HG03575 (cell line): ENCODE measurements around the gene TASP1.

ENCODE experiments used
- ATAC-seq: cut with Tn5 transposase; IDR thresholded peaks from one replicate; pipeline ENCODE4 v1.9.1; 2021; ENCODE audit not compliant: unreplicated experiment, insufficient number of reproducible peaks, low FRiP score; ENCODE audit errors: extremely low read depth

The TASP1 gene

DNA sequence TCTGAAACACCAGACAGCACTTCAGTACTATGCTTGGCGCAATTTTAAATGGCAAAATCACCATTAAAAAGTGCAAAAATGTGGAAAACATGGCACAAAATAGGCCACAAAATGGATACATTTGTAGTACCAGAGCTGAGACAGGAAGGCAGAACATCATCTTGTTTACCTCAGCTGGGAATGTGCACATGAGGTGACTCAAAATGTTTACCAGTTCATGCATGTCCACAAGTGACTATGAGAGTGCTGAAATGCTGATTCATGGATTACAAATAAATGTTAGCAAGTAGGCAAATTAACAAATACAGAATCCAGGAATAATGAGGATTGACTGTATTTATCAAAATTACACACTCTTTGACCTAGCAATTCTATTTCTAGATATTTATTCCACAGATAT lies 216.1 kb downstream of the TASP1 start:
- ATAC-seq: no peak

DNA sequence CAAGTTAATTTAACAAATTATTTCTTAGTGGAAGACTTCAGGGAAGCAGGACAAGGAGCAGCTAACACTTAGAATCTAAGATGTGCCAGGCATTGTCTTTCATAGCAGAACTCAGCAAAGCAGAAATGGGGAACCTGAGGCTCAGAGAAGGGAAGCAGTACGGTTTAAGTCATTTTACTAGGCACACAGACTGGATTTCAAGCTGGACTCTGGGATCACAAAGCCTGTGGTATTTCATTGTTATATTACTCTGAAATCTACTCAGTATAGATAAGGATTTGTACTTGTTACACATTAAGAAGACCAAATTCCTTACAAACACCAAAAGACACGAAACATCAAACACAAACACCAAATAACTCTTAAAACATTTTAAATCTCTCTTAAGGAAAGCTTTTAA lies 218.1 kb downstream of the TASP1 start:
- no peak for ATAC-seq

DNA sequence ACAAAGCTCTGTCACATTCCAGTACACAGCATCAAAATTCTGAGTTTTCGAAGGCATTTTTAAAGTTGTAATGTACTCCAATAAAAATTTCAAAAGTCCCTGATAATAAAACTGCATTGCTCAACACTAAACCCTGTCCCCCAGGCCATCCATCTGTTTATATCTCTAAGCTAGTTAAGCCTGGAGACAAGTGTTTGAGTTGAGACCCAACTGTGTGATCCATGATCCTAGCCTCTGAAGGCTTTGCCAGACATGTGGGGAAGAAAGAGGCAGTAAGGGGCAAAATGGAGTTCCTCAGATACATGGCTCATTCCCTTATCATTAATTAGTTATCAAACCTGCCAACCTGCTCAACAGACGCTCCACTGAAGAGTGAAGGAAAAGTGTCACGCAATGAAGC lies 219.3 kb downstream of the TASP1 start:
- ATAC-seq: no peak

DNA sequence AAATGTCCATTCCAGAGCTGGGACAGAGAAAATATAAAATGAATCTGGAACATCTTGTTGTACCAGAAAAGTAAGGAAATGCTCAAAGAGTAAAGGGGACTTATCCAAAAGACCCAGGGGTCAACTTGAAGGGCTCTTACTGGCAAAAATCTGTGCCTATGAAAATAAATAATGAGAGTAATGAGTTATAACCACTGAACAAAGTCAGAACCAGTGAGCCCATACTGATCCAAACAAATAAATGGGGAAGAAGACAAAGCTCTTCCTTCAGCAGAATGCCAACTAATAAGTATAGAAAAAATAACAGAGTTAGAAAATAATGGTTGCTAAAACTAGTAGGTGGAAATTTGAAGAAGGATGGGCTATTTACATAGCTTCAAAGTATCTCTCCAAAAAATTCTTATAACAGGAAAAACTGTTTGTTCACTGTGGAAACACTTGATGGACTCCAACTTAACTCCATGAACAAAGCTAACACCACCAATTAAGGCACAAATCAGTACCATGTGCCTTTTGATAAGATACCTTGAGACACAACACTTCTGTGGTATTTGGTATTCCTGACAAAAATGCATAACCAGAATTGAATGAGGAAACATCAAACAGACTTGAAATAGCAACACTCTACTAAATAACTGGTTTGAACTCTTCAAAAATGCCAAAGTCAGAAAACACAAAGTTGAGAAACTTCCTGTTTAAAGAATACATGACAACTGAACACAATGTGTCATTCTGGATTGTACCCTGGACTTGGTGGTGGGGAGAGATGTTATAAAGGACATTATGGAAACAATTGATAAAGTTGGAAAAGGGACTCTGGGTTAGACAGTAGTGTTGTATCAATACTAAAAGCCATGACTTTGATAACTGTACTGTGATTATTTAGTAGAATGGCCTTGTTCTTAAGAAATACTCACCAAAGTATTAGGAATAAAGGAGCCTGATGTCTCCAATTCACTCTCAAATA lies 220.2 kb downstream of the TASP1 start:
- no peak for ATAC-seq

DNA sequence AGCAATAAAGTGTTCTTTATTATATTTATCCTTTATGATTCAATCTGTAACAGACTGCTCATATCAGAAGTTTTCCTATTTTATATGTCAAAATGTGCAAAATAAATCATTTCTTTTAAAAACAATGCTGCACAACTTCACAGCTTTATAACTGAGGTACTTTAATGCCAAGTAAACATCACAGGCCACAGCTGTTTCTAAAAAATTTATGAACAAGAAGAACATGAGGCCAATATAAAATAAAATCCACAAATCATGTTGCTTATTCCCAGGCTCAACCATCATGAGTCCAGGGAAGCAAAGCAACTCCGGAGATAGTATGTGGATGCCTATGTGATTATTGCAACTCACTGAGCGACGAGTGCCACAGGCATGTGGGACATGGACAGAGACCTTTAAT lies 222.2 kb downstream of the TASP1 start:
- no peak for ATAC-seq

DNA sequence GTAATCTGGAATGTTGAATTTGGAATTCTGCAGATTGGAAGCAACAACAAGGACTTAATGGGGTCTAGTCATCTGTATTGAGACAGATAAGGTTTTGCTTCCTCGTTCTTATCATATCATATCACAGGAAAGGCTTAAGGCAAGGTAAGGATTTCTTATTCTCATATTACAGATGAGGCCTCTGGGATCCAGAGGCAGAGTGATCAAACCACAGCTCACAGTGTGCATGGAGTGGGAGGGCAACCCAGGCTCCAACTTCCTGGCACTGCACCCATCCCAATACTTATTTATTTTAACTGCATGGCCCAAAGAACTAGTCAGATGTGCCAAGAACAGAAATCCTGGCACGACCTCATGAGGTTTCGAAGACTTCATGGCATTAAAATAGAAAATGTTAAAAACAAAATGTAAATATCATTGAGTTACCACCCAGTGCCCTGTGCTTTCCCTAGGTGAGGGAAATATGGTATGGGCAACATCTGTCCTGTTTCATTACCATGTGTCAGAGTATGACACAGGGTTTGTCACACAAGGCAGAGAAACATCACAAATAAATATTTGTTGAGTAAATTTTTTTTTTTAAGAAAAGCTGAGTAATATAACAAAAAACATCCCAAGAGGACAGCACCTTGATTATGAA lies 225.8 kb downstream of the TASP1 start:
- no peak for ATAC-seq

DNA sequence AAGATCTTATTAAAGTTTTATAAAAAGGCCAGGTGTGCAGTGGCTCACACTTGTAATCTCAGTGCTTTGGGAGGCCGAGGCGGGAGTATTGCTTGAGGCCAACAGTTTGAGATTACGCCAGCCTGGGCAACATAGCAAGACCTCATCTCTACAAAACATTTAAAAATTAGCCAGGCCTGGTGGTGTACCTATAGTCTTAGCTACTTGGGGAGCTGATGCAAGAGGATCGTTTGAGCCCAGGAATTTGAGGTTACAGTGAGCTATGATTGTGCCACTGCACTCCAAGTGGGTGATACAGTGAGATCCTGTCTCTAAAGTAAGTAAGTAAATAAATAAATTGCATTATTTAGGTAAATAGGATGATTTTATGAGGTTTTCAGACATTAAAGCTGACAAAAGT lies 234.4 kb downstream of the TASP1 start:
- ATAC-seq: no peak

DNA sequence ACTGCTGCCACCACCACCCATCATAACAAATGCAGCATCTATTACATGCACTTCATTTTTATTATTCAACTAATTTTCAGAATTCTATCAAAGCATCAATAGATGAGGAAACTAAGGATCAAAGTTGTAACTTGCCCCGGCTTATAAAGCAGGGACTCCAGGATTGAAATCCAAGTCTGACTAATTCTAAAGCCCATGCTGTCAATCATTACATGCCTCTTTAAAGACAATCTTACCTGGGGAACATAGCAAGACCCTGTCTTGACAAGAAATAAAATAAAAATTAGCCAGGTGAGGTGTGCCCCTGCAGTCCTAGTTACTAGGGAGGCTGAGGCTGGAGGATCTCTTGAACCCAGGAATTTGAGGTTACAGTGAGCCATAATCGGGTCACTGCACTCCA lies 235.3 kb downstream of the TASP1 start:
- no peak for ATAC-seq

DNA sequence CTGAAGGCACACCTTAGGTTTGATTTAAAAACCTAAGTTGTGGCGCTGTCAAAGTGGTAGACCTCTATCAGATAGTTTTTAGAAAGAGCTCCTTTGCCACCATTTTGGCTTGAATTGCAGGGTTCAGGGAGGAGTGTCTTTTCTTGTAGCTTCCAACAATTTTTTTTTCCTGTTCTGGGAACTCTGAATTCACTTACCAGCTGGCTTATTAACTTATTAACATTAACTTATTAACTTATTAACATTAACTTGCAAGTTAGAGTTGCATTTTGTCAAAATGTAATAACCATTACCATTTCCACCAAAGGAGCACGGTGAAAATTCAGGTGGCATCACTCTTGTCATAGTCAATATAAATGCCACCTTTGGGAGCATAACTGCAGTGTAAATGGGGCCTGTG lies 235.7 kb downstream of the TASP1 start:
- no peak for ATAC-seq

DNA sequence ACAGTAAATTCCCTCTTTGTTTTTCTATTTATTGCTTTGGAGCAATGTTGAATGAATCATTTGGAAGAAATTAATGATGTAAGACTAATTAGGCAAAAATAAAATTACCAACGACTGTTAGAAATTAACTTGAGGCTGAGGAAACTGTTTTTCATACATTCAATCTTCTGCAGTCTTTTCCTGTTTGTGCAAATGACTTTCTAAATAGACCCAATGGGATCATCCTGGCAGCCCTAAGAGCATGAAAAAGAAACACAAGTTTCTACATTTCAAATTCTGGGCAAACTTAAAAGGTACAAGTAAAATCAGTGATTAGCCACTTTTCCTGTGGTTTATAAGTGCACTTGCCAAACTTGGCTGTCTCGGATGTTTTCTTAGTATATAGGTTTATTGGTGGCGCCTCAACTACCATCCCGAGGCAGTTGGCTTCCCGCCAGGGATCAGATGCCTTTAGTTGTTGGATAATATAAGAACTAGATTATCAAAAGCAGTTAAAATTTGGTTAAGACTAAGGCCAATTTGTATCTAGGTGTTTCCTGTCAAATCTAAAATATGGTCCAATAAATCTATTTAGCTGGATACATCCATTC lies 236.5 kb downstream of the TASP1 start:
- no peak for ATAC-seq

DNA sequence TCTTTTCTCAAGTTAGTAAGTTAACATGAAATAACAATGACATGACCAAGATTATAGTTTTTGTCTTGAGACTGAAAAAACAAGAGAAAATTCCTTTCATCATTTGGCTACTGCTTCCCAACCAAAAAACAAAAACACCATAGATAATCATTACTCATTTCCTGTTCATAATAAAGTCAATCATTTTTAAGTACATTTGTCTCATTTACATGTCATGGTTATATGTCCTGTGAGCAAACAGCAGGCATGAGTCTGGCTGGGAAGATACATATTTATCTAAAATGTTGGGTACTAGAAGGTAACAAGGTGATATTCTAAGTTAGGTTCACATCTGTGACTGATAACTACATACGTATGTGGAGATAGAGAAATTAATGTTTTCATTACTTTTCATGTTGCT lies 237.1 kb downstream of the TASP1 start:
- no peak for ATAC-seq

DNA sequence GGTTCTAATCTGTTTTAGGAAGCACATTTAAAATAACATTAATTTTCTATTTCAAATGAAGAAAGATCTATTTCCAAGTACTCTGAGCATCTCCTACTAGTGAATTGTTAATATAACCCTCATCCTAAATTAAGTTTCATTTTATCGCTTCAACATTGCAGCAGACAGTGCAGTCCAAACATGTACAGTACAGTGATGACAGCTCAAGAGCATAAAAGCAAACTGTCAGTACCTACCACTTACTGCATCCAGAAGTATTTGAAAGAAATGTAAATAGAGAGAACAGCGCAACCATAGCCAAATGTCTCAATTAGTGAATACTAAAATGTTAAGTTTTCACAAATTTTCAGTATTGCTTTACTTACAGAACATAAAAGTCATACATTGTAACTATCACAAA lies 238.3 kb downstream of the TASP1 start:
- no peak for ATAC-seq

DNA sequence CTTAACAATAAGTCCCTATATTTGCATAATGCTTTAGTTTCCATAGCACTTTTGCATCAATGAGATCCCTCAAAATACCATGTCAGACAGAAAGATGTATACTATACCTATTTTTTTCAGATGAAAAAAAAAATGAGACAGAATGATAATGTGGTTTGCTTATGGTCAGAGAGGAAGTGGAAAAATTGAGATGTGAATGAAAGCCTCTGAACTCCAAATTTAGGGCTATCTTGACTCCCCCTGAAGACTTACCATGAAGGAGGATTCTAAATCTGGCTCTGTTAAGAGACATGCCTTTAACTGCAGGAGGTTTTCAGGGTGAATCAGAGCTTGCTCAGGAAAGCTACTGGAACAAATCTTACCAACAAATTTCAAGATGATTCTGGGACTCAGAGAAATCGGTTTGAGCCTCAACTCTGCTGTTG lies 241.4 kb downstream of the TASP1 start:
- ATAC-seq: no peak

DNA sequence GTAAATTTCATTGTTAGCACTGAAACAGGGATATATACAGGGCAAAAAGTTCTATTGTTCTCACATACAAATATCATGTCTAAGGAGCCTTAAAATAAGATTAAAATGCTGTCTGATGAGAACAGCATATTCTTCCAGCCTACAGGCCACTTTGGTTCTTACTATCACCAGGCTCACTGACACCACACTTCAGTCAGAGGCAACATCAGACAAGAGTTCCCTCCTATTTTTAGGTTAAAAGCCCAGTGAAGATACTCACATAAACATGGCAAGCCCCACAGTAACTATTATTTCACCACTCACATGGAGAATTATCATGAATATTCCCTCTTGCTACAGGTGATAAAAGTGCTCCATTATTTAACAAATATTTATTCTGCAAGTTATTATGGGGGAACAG lies 241.9 kb downstream of the TASP1 start:
- ATAC-seq: no peak

DNA sequence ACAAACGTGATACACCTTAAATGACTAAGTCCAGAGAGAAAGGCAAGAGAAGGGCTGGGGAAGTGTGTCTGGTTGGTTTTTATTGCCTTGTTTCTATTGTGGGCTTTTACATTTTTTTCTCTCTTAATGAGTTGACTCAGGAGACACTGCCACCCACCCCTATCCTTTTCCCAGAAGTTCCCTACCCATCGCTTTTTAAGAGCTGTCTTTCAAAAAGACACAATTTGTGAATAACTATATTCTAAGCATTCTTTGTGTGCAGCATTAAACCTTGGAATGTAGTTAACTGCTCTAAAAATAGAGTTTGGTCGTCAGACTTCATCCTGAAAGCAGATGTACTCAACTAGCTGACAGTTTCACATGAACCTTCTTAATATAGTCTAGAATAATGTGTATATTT lies 242.7 kb downstream of the TASP1 start:
- ATAC-seq: no peak

DNA sequence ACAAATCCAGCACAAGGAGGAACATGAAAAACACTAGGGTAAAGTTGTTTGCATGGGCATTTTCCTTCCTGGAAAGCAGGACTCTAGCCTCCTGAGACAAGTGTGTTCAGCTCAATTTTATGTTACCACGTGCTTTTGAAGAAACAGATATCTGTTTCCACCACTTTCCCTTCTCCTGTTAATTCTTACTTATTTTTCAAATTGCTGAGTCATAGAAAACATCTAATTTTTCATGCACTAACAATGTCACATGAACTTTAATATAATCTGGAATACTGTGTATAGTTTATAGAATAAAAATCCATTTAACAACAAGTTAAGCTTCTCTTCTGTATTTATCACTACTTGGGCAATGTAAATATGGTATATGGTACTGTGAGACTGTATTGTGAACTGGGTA lies 243.5 kb downstream of the TASP1 start:
- ATAC-seq: no peak

DNA sequence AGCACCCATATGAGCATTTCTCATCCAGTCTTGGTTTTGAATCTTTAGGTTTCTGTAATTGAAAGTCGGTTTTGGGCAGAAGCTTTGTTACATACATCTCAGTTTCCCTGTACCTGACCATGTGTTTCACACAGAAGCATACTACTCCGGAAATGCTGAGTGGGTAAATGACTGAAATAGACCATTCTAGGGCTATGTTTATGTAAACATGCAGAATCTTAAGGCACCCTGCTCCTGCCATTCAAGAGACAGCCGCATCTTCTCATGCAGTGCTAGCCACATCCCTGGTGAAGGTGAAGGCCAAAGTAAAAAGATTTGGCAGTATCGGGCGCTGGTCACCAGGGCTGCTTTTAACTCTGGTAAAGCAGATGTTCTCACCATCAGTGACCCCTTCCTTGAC lies 246.3 kb downstream of the TASP1 start:
- no peak for ATAC-seq

DNA sequence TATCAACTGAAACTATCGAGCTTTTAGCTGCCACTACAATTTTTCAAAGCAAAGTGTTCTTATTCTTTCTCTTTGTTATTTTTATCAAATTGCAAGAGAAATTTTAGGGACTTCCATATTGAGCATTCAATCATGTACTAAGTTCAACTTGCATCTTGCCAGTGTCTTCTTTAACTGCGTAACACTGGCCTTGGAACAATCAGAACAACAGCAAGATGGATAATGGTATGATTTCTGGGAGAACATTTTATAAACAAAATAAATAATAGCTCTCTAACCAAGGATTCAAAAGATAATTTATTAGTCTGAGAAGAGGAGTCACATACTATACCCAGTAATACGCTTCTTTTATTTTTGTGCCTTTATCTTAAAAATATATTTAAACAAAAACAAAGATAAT lies 249.6 kb downstream of the TASP1 start:
- ATAC-seq: no peak

DNA sequence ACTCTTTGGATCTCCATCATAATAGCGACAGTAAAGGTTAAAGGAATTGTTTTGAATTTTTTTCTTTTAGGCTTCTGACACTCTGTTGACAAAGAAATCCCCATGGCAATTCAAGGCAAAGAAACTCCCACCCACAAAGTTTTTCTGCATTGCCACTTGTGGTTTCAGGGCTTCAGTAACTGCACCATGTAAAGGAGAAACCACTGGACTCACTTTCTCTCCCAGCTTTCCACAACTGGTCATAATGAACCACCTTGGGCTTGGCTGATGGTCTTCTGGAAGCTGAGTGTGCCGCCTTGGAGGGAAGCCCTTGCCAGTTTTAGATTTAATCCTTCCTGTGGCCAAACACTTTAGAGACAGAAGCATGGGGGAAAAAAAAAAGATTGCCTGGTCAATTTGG lies 254.6 kb downstream of the TASP1 start:
- ATAC-seq: no peak

DNA sequence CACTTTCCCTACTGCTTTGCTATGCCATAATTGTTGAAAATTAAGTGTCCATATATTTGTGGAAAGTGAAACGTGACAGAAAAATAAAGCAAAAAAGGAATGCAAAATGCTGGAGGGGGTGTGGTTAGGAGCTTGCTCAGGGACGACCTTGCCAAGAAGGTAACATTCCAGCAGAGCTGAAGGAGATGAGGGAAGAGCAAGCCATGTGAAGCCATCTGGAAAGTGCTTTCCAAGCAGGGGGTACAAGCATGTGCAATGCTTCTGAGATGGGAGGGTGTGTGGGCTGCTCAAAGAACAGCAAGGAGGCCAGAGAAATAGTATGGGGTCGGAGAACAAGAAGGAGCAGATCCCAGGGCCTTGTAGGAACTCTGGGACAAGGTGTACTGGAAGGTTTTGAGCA lies 255.9 kb downstream of the TASP1 start:
- ATAC-seq: no peak
